ENCODE results near the gene BEND2.
"Not testable (repeated sequence)": the region's sequence is repeated elsewhere in the genome, so short reads cannot be mapped to it uniquely, and the experiment has no call there.

The BEND2 gene

DNA sequence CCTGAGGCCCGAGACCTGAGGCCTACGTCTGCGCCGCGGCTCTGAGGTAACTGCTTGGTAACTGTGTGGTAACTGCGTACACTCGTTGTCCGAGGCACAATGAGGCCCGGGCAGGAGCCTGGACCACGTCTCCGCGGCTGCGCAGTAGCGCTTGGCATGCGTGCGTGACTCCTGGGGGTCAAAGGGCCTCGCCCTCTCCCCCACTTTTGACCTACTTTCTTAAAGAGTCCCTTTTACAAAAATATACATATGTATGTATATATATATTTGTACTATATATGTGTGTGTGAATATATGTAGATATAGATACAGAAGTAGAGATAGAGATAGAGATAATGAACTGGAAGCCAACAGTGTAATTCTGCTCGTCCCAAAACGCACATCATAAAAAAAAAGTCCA lies at the start of gene BEND2:
BEND2 (minus strand) TSS at position 101 of the 400 bp plus-strand sequence. CDS start 136 bp downstream, outside the sequence.
- DNase-seq = no peak

DNA sequence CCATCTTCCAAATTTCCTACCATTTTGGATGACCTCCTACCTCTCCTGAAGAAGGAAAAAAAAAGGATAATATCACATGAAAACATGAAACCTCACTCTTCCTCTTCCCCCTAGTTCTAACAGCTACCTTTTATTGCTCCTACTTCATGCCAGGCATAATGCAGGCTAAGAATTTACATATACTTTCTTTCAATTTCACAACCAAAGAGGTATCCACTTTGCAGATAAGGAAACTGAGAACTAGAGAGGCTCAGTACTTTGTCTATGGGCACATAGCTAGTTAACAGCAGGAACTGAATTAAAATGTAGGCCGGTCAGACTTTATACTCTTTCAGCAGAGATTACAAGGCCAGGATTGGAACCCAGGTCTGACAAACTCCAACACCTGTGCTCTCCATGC lies 34.4 kb upstream of the BEND2 start:
- DNase-seq = no peak

DNA sequence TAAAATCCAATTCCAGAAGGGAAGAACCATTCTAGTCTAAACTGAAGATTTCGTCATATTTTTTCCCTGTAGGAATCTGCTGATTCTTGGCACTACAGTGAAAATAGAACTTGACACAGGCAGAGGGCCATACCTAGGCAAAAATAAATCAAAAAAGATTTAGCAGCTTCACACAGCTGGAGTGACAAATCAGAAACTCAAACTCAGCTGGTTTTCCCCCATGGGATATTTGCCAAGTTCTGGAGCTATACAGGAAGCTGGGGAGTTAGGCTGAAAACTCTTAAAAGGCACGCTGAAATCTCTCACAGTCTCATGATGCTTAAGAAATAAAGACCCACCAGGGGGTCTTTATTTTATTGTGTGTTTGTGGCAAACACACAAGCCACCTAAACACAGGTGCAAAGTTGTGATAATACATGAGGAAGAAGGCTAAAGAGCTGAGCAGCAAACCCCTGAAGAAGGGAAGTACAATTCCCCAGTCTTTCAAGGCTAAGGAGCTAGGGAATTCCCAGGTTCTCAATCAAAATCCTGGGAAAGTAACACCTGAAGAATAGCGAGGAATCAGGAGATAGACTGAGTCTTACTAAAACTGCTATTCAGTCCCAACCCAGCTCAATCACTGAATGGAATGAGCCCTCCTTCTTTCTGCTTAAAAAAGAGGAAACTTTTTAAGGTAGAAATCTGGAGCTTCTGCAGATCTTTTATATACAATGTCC lies 32.1 kb upstream of the BEND2 start:
- no peak for DNase-seq

DNA sequence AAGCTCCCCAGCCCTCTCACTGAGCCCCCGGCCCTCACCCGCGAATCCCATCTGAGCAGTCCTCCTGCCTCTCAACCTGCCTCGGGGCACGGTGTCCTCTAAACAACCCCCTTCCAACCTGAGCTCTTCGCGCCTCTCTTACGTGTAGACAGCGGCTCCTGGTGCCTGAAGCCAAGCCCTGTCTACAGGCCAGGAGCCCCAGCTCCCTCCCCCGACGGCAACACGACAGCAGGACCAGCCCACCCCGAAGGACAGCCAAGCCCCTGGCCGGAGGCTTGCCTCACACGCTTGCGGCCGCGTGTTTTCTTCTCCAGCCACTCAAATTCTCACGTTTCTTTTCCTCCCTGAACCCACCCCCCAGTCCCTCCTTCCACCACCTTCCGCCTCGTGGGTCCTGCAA lies 9.0 kb upstream of the BEND2 start:
- DNase-seq = not testable (repeated sequence)

DNA sequence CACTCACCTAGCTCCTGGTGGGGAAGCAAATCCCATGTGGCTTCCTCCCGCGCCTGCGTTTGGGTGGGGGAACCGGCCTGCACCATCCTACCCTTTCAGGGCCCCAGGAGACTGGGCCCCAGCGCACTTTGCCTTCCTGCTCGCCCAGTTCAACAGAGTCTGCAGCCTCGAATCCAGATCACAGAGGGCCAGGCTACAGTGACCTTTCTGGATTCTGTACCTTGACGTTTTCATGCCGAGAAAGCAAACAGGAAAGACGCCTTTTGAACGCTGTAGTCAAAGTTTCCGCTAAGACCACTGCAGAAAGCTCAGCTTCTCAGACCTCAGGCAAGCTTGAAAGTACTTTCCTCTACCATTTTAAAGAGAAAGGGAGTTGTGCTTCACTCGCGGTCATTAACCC lies 7.4 kb upstream of the BEND2 start:
- no peak for DNase-seq

DNA sequence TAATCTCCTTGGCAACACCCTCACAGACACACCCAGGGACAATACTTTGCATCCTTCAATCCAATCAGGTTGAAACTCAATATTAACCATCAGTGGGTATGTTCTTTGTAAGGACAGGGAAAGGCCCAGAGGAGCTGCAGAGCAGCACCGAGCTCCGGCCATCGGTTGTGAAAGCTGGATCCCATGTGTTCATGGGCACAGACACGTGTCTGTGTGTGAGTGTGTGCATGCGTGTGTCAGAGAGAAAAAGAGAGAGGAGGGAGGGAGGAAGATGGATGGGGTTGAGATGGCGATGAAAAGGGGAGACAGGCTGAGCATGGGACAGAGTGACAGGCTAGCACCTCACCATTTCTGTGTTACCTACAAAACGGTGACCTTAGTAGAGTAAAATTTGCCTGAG lies 6.8 kb upstream of the BEND2 start:
- DNase-seq = no peak

DNA sequence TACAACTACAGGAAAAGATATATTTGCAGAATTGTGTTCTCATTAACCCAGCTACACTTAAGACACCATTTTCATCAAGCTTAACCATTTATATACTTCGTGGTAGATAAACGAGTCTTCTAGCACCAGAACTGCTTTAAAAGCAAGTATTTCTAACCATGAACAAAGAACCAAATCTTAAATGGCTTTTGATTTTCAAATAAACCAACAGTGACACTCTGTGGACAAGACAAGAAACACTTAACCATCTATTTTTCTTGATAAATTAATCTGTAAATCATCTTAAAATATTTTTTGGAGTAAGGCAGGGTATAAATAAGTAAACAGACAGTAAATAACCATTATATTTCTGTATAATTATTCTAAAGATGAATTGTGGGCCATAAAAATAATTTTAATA lies 10.2 kb downstream of the BEND2 start:
- peak; percentile 24 for DNase-seq

DNA sequence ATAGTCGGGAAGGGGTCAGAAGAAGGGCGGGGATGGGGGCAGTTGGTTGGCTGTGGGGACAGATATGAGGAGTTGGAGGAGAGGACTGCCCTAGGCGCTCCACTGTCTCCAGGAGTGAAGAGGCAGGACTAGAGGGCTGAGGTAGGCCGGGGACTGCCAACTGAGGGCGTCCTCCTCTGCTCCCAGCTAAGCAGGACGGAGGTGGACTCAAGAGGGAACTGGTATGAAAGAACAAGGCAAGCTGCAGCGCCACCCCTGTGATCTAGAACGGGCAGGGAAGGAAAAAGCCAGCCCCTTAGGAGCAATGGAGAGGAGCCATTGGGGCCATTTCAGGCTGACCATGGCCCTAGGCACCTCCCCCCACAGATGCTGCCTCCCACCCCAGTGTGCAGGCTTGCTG lies 14.0 kb downstream of the BEND2 start:
- no peak for DNase-seq

DNA sequence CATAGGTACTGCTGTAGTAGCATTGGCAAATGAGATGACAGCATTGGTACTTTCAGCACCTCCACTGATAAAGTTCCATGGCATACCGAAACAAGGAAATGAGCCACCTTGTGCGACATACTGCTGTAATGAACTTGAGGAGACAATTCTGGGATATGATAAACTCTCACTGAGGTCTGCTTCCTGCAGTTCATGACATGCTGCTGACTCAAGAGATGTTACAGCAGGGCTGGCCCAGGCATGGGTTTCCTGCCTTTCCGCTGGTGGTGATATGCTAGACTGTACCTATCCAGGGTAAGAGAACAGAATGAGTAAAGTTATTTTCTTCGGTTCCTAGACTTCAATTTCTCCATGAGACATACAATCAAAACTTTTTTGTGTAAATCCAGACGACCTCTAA lies 17.1 kb downstream of the BEND2 start:
- DNase-seq = no peak

DNA sequence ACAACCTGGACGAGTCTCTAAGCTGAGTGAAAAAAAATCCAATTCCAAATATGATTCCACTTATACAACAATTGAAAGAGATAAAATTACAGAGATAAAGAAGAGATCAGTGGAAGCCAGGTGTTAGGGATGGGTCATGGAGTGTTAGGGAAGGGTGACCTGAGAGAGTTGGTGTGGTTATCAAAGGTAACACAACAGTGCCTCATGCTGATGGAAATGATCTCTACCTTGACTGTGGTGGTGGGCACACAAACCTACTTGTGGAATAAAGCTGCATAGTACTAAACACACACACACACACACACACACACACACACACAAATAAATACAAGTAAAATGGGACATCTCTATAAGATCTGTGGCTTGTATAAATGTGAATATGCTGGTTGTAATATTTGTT lies 26.0 kb downstream of the BEND2 start:
- peak; percentile 8 for DNase-seq

DNA sequence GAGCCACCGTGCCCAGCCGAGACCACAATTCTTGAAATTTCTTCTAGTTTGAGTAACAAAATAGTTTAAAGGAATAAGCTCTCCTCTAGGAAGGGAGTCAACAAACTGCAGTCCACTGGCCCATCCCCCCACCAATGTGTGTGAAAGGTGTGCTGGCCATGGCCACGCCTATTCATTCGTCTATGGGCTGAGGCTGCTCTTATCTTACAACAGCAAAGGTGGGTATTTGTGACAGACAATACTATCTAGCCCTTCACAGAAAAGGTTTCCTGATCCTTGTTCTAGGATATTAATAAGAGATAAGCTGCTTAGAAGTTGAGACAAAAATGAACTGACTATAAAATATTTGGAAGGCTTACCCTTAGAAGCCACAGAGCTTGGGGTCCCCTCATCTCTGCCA lies 41.2 kb downstream of the BEND2 start:
- no peak for DNase-seq

DNA sequence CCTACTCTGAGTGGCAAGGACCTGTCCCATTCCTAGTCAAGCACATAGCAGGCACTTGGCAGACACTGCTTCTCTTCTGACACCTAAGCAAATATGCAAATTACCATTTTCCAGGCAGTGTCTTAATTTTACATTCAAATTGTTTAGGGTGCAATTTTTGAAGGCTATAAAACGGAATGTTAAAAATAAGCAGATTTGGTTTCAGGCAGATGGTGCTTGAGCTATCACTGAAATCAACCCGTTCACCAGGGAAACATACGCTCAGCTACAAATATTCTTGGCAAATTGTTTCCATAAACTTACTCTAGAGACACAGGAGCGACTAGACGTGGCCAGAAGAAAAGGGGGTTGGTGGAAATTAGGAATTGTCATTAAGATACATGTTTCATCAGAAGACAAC lies 45.7 kb downstream of the BEND2 start:
- peak; percentile 44 for DNase-seq

DNA sequence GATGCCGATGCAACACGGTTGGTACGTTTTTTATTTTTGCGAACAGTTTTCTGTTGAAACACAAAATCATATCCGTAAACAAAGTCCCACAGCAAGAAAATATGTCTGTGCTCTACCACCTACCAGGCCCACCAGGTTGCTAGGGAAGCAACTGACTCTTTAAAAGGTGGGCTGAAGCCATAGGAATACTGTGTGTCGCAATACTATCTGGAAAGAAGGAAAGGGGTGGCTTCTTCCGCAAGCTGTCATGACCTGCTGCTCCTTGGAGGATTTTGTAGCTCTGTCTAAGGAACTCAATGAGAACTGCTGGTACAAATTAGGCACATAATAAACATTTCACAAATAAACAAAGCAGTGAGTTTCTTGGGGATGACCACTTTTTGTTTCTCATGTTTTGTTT lies 46.5 kb downstream of the BEND2 start:
- DNase-seq = no peak

DNA sequence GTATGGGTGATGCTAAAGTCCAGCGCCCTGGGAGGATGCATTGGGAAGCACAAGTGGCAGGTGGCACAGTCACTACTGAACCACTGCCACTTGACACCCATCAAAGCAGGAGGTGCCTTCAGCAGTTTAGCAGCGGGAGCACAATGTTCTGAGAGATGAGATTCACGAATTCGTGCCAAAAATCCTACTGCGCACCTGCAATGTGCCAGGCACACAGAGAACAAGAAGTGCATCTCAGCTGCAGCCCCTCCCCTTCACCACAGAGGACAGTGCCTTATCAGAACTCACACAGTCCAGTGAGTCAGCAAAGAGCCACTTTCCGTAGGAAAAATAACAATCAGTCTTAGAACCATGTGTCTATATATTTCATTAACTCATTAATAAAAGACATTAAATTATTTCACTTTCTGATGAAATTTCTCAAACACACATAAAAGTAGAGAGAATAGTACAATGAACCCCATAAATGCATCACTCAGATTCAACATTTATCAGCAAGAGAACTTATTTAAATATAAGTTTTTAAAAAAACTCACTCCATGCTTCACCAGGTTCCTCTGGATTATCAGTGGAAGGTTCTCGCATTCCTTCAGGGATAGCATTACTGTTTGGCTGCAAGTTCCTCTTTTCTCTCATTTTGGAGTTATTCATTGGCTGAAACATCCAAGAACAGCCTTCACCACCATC lies 47.0 kb downstream of the BEND2 start:
- peak; percentile 46 for DNase-seq

DNA sequence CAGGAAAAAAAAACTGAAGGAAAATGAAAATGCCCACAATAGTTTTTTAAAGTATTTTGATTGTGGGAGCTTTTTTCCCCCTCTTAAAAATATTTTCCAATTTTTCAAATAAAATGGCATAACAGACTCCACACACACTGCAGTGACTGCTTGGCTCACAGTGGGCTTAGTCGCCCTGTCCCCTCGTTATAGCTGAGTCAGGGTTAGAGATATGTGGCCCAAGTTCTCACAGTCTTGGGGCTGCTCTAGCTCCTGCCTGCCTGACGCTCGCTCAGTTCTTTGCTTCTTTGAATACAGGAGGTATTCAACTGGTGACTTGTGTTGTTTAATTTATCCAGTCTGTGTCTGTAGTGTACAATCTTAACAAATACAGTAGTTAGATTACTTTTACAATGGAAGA lies 47.7 kb downstream of the BEND2 start:
- DNase-seq = no peak

DNA sequence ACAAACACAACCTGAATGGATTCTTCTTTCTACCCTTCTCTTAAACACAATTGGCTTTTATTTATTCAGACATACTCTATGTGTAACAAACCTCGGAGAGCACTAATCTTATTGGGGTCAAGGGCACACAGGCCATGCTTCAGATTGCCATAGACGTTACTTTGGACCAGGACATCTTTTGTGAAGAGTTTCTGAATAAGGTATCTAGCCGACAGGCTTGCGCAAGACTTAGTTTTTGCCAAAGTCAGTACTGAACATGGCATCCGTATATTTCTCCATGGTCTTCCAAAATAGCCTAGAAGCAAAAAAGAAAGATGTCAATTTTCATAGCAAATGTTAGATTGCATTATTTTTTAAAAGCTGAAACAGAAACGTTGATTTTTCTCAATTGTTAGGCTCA lies 49.8 kb downstream of the BEND2 start:
- no peak for DNase-seq

DNA sequence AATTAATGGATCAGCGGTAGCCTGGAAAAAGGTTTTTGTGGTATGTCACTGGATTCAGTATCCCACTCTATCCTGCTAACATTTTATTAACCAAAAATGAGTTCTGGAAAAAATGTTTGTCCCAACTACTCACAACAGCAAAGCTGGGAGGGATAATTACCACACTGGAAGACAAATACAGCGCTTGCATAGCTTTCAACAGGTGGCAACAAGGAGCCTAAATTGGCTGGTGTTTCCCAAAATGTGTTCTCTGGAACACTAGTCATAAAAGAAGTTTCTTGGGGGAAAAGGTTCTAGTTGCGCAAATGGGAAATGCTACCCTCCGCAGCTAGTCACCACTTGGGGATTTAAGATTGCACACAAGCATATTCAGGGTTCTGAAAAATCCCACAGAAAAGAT lies 54.6 kb downstream of the BEND2 start:
- no peak for DNase-seq

DNA sequence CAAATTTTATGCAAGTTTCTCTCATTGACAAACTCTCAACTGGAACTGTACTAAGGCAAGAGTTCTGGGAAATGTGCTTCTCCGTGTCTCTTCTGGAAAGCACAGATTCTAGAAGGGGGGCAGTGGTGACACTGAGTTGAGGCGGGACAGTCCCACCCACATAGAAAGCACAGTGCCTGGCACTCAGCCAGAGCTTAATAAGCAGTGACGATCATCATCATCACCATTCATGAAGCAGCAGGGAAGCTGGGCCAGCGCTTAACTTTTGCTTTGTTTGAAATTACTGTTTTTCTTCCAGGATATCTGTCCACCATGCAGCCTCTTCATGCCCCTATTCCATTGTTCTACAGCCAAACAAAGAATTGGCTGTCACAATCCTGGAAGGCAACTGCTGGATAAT lies 60.3 kb downstream of the BEND2 start:
- DNase-seq = no peak

DNA sequence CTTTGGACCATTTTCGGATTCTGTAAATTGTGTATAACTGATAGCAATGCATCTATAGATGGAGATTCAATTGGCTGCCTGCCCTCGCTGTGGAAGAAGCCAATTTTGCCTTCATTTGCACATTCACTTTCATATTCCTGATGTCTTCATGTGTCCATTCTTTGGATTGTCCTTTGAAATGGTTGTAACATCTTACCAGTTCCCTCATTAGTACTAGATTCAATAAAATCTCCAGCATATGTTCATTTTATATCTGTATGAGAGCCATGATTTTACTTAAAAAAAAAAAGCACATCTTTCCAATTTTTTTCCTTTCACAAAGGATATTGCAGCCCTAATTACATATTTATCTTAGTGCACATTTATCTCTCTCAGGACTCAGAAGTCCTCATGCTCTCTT lies 61.7 kb downstream of the BEND2 start:
- no peak for DNase-seq

DNA sequence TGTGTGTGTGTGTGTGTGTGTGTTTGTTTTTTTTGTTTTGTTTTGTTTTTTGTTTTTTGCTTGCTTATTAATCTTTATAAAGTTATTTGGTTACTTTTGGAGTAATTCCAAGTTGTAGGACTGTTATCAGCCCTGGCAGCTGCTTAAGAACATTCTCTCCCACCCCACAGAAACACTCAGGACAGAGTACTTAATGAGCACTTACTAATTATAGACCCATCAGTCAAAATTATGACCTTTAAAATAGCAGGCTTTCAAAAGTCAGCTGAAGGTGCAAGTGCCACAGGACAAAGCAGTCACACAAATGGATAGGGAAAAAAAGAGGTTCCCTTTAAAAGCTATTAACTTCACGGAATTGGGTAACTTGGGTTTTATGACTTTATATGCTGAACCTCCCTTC lies 69.0 kb downstream of the BEND2 start:
- DNase-seq = no peak

DNA sequence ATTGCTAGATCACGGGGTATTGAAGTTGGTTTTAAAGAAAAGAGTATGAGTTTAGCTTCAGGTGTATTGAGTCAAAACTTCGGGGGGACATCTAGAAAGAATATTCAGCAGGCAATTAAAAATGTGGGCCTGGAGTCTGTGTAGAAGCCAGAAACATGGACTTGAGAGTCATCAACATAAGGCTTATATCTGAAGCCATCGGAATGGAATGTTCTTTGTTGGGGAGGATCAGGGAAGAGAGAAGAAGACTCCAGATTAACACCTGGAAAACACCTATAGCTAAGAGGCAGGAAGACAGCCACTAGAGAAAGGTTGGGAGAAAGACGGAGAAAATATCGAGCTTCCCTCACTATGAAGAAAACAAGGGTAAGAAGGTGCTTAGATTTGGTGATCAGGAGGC lies 69.5 kb downstream of the BEND2 start:
- no peak for DNase-seq

DNA sequence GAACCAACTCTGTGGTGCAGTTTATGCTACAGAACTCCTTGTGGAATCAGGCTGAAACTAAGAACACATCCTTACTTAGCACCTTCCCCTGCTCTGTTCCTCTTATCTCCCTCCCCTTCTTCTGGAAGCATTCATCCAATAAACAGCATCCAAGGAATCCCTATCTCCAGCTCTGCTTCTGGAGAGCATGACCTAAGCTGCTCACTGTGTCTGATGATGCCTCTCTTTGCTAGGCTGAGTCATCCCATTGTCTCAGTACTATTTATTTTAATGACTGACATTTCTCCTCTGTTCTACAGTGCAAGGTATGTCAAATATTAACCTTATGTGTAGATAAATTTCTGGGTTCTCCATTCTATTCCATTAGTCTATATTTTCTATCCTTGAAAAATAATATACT lies 71.2 kb downstream of the BEND2 start:
- no peak for DNase-seq

DNA sequence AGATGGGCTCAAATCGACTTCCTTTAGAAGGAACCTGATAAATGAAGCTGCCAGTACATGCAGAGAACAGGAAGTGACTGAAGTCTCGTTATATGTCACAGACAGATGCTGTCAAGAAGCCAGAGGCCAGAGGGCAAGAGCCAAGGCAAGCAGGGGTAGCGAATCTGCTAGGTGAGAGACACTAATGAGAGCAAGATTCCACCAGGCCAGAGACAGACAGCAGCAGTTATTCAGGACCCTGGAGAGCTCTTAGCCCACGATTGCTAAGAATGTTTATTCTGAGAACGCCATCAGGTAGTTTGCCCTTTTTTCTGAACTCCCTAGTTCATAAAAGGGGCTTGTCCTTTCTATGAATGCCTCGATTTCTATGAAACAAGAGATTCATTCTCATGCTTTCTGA lies 73.7 kb downstream of the BEND2 start:
- peak; percentile 4 for DNase-seq

DNA sequence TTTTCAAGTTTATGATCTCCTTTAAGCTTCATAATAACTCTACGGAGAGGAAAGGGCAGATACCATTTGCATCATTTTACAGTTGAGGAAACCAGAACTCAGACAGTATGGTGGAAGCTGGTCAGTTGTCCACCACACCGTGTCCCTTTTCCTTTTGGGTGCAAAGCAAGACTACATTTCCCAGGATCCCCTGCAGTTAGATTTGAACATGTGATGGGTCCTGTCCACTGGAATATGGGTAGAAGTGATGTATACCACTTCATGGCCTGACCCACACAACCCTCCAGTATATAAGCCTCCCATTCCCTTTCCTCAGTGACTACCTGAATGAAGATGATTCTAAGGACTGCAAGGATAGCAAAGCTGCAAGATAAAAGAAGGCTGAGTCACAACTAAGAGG lies 74.7 kb downstream of the BEND2 start:
- no peak for DNase-seq

DNA sequence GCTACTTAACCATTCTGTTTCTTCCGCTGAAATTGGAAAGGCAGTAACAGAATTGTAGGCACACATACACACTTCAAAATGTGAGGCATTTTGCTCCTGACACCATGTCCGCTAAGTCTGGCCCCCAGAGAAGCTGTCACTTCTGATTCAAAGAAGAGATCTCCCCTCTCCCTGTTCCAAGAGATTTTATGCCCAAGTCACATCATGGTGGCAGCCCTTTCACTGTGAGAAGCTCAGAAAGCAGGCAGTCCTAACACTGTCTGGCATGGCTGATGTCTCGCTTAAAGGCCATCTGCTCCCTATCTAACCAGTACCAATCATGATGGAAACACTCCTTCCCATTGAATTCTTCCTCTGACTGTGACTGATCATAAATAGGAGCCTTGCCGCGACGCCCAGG lies 83.9 kb downstream of the BEND2 start:
- no peak for DNase-seq

Measured in NCI-H2171 treated with DMSO at 0.1 percent for 48 hours (cell line).